Renal cortex interstitium (tissue), 15 donors: ENCODE data around the gene ACSF2. TPM values are rescaled to one million over a fixed set of nuclear protein-coding genes. Genes with fewer than 3 reads are reported as not detected.

Source experiments
- DNase-seq, 11 donors: peaks; one replicate each; pipeline ENCODE4 v3.0.0-alpha.2; 2013; ENCODE audit warnings: low read depth in 9 of 11, low spot score in 4 of 11; ENCODE audit errors: extremely low read depth in 1 of 11
- long read RNA-seq, 16 experiments: transcript quantifications; one replicate each; lab custom pipeline, GENCODE V29; 2026
- polyA plus RNA-seq, 3 donors: library from polyadenylated mRNA; unstranded; fragments of 120-200 nt; gene quantifications; one replicate each; pipeline ENCODE4 v1.2.1, GENCODE V29; 2013; ENCODE audit not compliant: insufficient read length in 3 of 3

ACSF2 gene
- 100 to 1,000 TPM in 2 of 3 donors, 10 to 100 TPM in 1; 97.8 to 112 (median 110) TPM for polyA plus RNA-seq
- long read RNA-seq, donor 1, transcript ACSF2-201 (16 exons, 2,235 nt): major isoform, 5 of 19 reads
- long read RNA-seq, donor 1, partial matches to known transcripts: 13 of 19 reads
- long read RNA-seq, donor 1, other reads (novel, unspliced or antisense): 0 of 19 reads
- long read RNA-seq, donor 2, transcript ACSF2-201 (16 exons, 2,235 nt): major isoform, 5 of 13 reads
- long read RNA-seq, donor 2, partial matches to known transcripts: 8 of 13 reads
- long read RNA-seq, donor 2, other reads (novel, unspliced or antisense): 0 of 13 reads
- long read RNA-seq, donor 3, transcript ACSF2-201 (16 exons, 2,235 nt): major isoform, 5 of 49 reads
- long read RNA-seq, donor 3, partial matches to known transcripts: 44 of 49 reads
- long read RNA-seq, donor 3, other reads (novel, unspliced or antisense): 0 of 49 reads
- long read RNA-seq, donor 4, partial matches to known transcripts: 47 of 54 reads
- long read RNA-seq, donor 4, other reads (novel, unspliced or antisense): 0 of 54 reads
- long read RNA-seq, donor 5: 0 reads
- long read RNA-seq, donor 6, partial matches to known transcripts: 30 of 34 reads
- long read RNA-seq, donor 6, other reads (novel, unspliced or antisense): 0 of 34 reads
- long read RNA-seq, donor 7, transcript ACSF2-201 (16 exons, 2,235 nt): major isoform, 5 of 43 reads
- long read RNA-seq, donor 7, partial matches to known transcripts: 36 of 43 reads
- long read RNA-seq, donor 7, other reads (novel, unspliced or antisense): 0 of 43 reads
- long read RNA-seq, donor 8: 0 reads
- long read RNA-seq, donor 9, partial matches to known transcripts: 38 of 41 reads
- long read RNA-seq, donor 9, other reads (novel, unspliced or antisense): 0 of 41 reads
- long read RNA-seq, donor 10, partial matches to known transcripts: 35 of 38 reads
- long read RNA-seq, donor 10, other reads (novel, unspliced or antisense): 0 of 38 reads
- long read RNA-seq, donor 11, partial matches to known transcripts: 38 of 41 reads
- long read RNA-seq, donor 11, other reads (novel, unspliced or antisense): 0 of 41 reads
- long read RNA-seq, donor 12: 0 reads
- long read RNA-seq, donor 13: 0 reads
- long read RNA-seq, donor 14, partial matches to known transcripts: 21 of 24 reads
- long read RNA-seq, donor 14, other reads (novel, unspliced or antisense): 0 of 24 reads
- long read RNA-seq, donor 15, partial matches to known transcripts: 27 of 29 reads
- long read RNA-seq, donor 15, other reads (novel, unspliced or antisense): 0 of 29 reads
- long read RNA-seq, donor 16, transcript ACSF2-201 (16 exons, 2,235 nt): major isoform, 11 of 151 reads
- long read RNA-seq, donor 16, partial matches to known transcripts: 133 of 151 reads
- long read RNA-seq, donor 16, other reads (novel, unspliced or antisense): 0 of 151 reads

- peak in 3 of 11 donors; percentile 47 to 64 (median 54) for DNase-seq
These were observed at the start of gene ACSF2 for GRCh38 chr17:50425682-50426471. Gene ACSF2 (plus strand): TSS chr17:50426218. CDS start chr17:50426262, 44 bp downstream.

GRCh38 chr17:50379351-50380132 lies 46.5 kb upstream of the ACSF2 start:
- no peak for DNase-seq

- no peak for DNase-seq
These were observed 45.4 kb upstream of the ACSF2 start for GRCh38 chr17:50380369-50381259.

- DNase-seq: no peak
These were observed 44.7 kb upstream of the ACSF2 start for GRCh38 chr17:50381260-50381815.

GRCh38 chr17:50381920-50382319 lies 44.1 kb upstream of the ACSF2 start:
- no peak for DNase-seq

GRCh38 chr17:50382931-50383330 lies 43.1 kb upstream of the ACSF2 start:
- DNase-seq: no peak

- no peak for DNase-seq
These were observed 39.5 kb upstream of the ACSF2 start for GRCh38 chr17:50386510-50386909.

GRCh38 chr17:50388728-50389127 lies 37.3 kb upstream of the ACSF2 start:
- no peak for DNase-seq

- no peak for DNase-seq
These were observed 36.5 kb upstream of the ACSF2 start for GRCh38 chr17:50389534-50389933.

GRCh38 chr17:50392621-50393020 lies 33.4 kb upstream of the ACSF2 start:
- no peak for DNase-seq

GRCh38 chr17:50393700-50394099 lies 32.3 kb upstream of the ACSF2 start:
- DNase-seq: no peak

- no peak for DNase-seq
These were observed 31.3 kb upstream of the ACSF2 start for GRCh38 chr17:50394711-50395110.

- no peak for DNase-seq
These were observed 29.5 kb upstream of the ACSF2 start for GRCh38 chr17:50396261-50397110.

GRCh38 chr17:50397111-50397918 lies 28.7 kb upstream of the ACSF2 start, which contains the start of gene LRRC59:
Gene LRRC59 (minus strand): TSS chr17:50397523. CDS start chr17:50397317, 206 bp downstream.
- peak; percentile 69 to 81 (median 76) for DNase-seq
